Activated T-helper 2 cell treated with anti-CD3 and anti-CD28 coated beads, Interferon-gamma antibody, Interleukin-2, Interleukin-4, amounts not matched to agents 10 μg/mL and 5 μg/mL and 100 μg/mL, durations not matched to agents 14 hours and 24 hours and 36 hours (primary cell): ENCODE results near the gene UQCC2. TPM values are rescaled to one million over a fixed set of nuclear protein-coding genes. Genes with fewer than 3 reads are reported as not detected.

Experiments used
- DNase-seq: peaks from one replicate; pipeline ENCODE4 v3.0.0; 2021; ENCODE audit warnings: low spot score
- H3K27ac Mint-ChIP-seq: one replicate; pipeline ENCODE4 v1.8.0; 2021; ENCODE audit warnings: mixed read lengths
- H3K27me3 Mint-ChIP-seq: one replicate; pipeline ENCODE4 v1.8.0; 2021; ENCODE audit warnings: low read depth, mixed read lengths
- H3K36me3 Mint-ChIP-seq: one replicate; pipeline ENCODE4 v1.8.0; 2021; ENCODE audit warnings: low read depth, mixed read lengths
- H3K4me1 Mint-ChIP-seq: one replicate; pipeline ENCODE4 v1.8.0; 2021; ENCODE audit warnings: low read depth, mixed read lengths
- H3K4me3 Mint-ChIP-seq: one replicate; pipeline ENCODE4 v1.8.0; 2021; ENCODE audit warnings: low read depth, mild to moderate bottlenecking, moderate library complexity, mixed read lengths
- H3K9me3 Mint-ChIP-seq: one replicate; pipeline ENCODE4 v1.8.0; 2021; ENCODE audit warnings: mixed read lengths
- intact Hi-C: fragments of 100-400 bp; cut with micrococcal nuclease; formaldehyde crosslinking; loops from one replicate; pipeline ENCODE4 v1.15.1; 2023
- total RNA-seq: library from RNA; stranded (reverse); gene quantifications from 2 replicates; pipeline ENCODE4 v1.2.3, GENCODE V29; 2022

The UQCC2 gene
- 136 and 137 TPM in 2 replicates for total RNA-seq

GRCh38 chr6:33711140-33712129 lies at the start of gene UQCC2:
UQCC2 (minus strand) TSS chr6:33711700; CDS start chr6:33711686, 14 bp downstream.
- H3K36me3 Mint-ChIP-seq: peaks cover 41% of the 10 kb centered on the region
- H3K4me1 Mint-ChIP-seq: peaks cover 32% of the 10 kb centered on the region
- peak within 1 kb of the TSS; percentile 95 for H3K4me3 Mint-ChIP-seq
- DNase-seq: peak; percentile 95
- H3K27me3 Mint-ChIP-seq: peaks cover 4% of the 10 kb centered on the region
- peak within 1 kb of the TSS; percentile 98 for H3K27ac Mint-ChIP-seq
- H3K9me3 Mint-ChIP-seq: no peaks in the 10 kb centered on the region
- intact Hi-C loops: loop anchor here (2.0 kb wide), 1 partner anchor 77 kb away; the partner anchor contains the start of gene LEMD2

GRCh38 chr6:33759887-33760629 lies 48.6 kb upstream of the UQCC2 start:
- H3K27me3 Mint-ChIP-seq: no peaks in the 10 kb centered on the region
- H3K4me1 Mint-ChIP-seq: no peaks in the 10 kb centered on the region
- no peak overlapping the region for H3K4me3 Mint-ChIP-seq
- no peaks in the 10 kb centered on the region for H3K36me3 Mint-ChIP-seq
- no peaks in the 10 kb centered on the region for H3K9me3 Mint-ChIP-seq
- intact Hi-C loops: loop anchor here (5.0 to 10.0 kb wide), 2 partner anchors 38 to 175 kb away; partner anchors contain the start of gene BAK1
- DNase-seq: no peak
- no peak overlapping the region for H3K27ac Mint-ChIP-seq

GRCh38 chr6:33758815-33759216 lies 47.3 kb upstream of the UQCC2 start:
- Mint-ChIP-seq H3K4me3 (no peak overlapping the region), H3K9me3 (no peaks in the 10 kb centered on the region), H3K27me3 (no peaks in the 10 kb centered on the region), H3K4me1 (no peaks in the 10 kb centered on the region), H3K27ac (no peak overlapping the region), H3K36me3 (no peaks in the 10 kb centered on the region)
- DNase-seq: no peak
- intact Hi-C loops: no loop called here

- no peaks in the 10 kb centered on the region for H3K4me1 Mint-ChIP-seq
- H3K36me3 Mint-ChIP-seq: no peaks in the 10 kb centered on the region
- no peak overlapping the region for H3K4me3 Mint-ChIP-seq
- no peaks in the 10 kb centered on the region for H3K9me3 Mint-ChIP-seq
- intact Hi-C loops: no loop called here
- H3K27me3 Mint-ChIP-seq: no peaks in the 10 kb centered on the region
- DNase-seq: no peak
- no peak overlapping the region for H3K27ac Mint-ChIP-seq
Measured at GRCh38 chr6:33757906-33758305, 46.4 kb upstream of the UQCC2 start.

- H3K4me1 Mint-ChIP-seq: no peaks in the 10 kb centered on the region
Measured at GRCh38 chr6:33757113-33757512, 45.6 kb upstream of the UQCC2 start.

GRCh38 chr6:33756211-33756954 lies 44.9 kb upstream of the UQCC2 start:
- intact Hi-C loops: no loop called here
- no peaks in the 10 kb centered on the region for H3K27me3 Mint-ChIP-seq
- H3K4me1 Mint-ChIP-seq: no peaks in the 10 kb centered on the region
- DNase-seq: no peak
- no peaks in the 10 kb centered on the region for H3K9me3 Mint-ChIP-seq
- no peak overlapping the region for H3K4me3 Mint-ChIP-seq
- H3K27ac Mint-ChIP-seq: no peak overlapping the region
- H3K36me3 Mint-ChIP-seq: no peaks in the 10 kb centered on the region

More at GRCh38 chr6:33757113-33757512, 45.6 kb upstream of the UQCC2 start:
- H3K27ac Mint-ChIP-seq: no peak overlapping the region
- no peaks in the 10 kb centered on the region for H3K27me3 Mint-ChIP-seq
- no peaks in the 10 kb centered on the region for H3K9me3 Mint-ChIP-seq
- no peaks in the 10 kb centered on the region for H3K36me3 Mint-ChIP-seq
- DNase-seq: no peak
- intact Hi-C loops: no loop called here
- H3K4me3 Mint-ChIP-seq: no peak overlapping the region

- H3K36me3 Mint-ChIP-seq: no peaks in the 10 kb centered on the region
- no peaks in the 10 kb centered on the region for H3K27me3 Mint-ChIP-seq
- no peak overlapping the region for H3K4me3 Mint-ChIP-seq
- no peaks in the 10 kb centered on the region for H3K9me3 Mint-ChIP-seq
- no peak for DNase-seq
- intact Hi-C loops: no loop called here
- H3K4me1 Mint-ChIP-seq: no peaks in the 10 kb centered on the region
- no peak overlapping the region for H3K27ac Mint-ChIP-seq
Measured at GRCh38 chr6:33755070-33755869, 43.8 kb upstream of the UQCC2 start.

GRCh38 chr6:33754222-33754621 lies 42.7 kb upstream of the UQCC2 start:
- Mint-ChIP-seq H3K27me3 (no peaks in the 10 kb centered on the region), H3K4me3 (no peak overlapping the region), H3K36me3 (no peaks in the 10 kb centered on the region), H3K4me1 (no peaks in the 10 kb centered on the region), H3K27ac (no peak overlapping the region), H3K9me3 (no peaks in the 10 kb centered on the region)
- intact Hi-C loops: no loop called here
- no peak for DNase-seq

GRCh38 chr6:33752646-33753015 lies 41.1 kb upstream of the UQCC2 start:
- Mint-ChIP-seq H3K4me1 (no peaks in the 10 kb centered on the region), H3K9me3 (no peaks in the 10 kb centered on the region), H3K36me3 (no peaks in the 10 kb centered on the region), H3K4me3 (no peak overlapping the region), H3K27ac (no peak overlapping the region), H3K27me3 (no peaks in the 10 kb centered on the region)
- intact Hi-C loops: no loop called here
- DNase-seq: no peak

- Mint-ChIP-seq H3K27ac (no peak overlapping the region), H3K36me3 (no peaks in the 10 kb centered on the region), H3K4me1 (no peaks in the 10 kb centered on the region), H3K27me3 (no peaks in the 10 kb centered on the region), H3K9me3 (no peaks in the 10 kb centered on the region), H3K4me3 (no peak overlapping the region)
- no peak for DNase-seq
- intact Hi-C loops: no loop called here
Measured at GRCh38 chr6:33751771-33752645, 40.5 kb upstream of the UQCC2 start.

- Mint-ChIP-seq H3K9me3 (no peaks in the 10 kb centered on the region), H3K4me1 (no peaks in the 10 kb centered on the region), H3K4me3 (no peak overlapping the region), H3K27me3 (no peaks in the 10 kb centered on the region), H3K36me3 (no peaks in the 10 kb centered on the region), H3K27ac (no peak overlapping the region)
- intact Hi-C loops: no loop called here
- no peak for DNase-seq
Measured at GRCh38 chr6:33750244-33750991, 38.9 kb upstream of the UQCC2 start.
